ENCODE data around the gene IQSEC3. TPM values are rescaled to one million over a fixed set of nuclear protein-coding genes. Genes with fewer than 3 reads are reported as not detected.
A peak's percentile ranks its signal among the peaks of the same experiment; 100 is the strongest.

IQSEC3 gene
- total RNA-seq, 2 donors from 2014 or later: 0.16 TPM; not detected in 1

GRCh38 chr12:211639-212414 is 145.3 kb downstream of the IQSEC3 start:
- no peaks in the 10 kb centered on the region for H3K4me1 ChIP-seq
- H3K4me3 ChIP-seq: no peak overlapping the region
- no peaks in the 10 kb centered on the region for H3K9me3 ChIP-seq
- no peaks in the 10 kb centered on the region for H3K36me3 ChIP-seq
- no peak overlapping the region for H3K27ac ChIP-seq
- intact Hi-C loops (cut with DNase I): no loop called here
- peaks cover 5% of the 10 kb centered on the region for H3K27me3 ChIP-seq
- DNase-seq: no peak
- TF ChIP-seq, protein P1, sequence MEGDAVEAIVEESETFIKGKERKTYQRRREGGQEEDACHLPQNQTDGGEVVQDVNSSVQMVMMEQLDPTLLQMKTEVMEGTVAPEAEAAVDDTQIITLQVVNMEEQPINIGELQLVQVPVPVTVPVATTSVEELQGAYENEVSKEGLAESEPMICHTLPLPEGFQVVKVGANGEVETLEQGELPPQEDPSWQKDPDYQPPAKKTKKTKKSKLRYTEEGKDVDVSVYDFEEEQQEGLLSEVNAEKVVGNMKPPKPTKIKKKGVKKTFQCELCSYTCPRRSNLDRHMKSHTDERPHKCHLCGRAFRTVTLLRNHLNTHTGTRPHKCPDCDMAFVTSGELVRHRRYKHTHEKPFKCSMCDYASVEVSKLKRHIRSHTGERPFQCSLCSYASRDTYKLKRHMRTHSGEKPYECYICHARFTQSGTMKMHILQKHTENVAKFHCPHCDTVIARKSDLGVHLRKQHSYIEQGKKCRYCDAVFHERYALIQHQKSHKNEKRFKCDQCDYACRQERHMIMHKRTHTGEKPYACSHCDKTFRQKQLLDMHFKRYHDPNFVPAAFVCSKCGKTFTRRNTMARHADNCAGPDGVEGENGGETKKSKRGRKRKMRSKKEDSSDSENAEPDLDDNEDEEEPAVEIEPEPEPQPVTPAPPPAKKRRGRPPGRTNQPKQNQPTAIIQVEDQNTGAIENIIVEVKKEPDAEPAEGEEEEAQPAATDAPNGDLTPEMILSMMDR (IDR thresholded peaks at IDR 0.05): no peak
- H3K9ac ChIP-seq (ENCODE audit: low read depth in 2 of 2, low read length in 2 of 2): no peak overlapping the region

GRCh38 chr12:212415-212714 is 145.8 kb downstream of the IQSEC3 start:
- H3K27me3 ChIP-seq: peaks cover 5% of the 10 kb centered on the region
- H3K9me3 ChIP-seq: no peaks in the 10 kb centered on the region
- DNase-seq: no peak
- H3K4me3 ChIP-seq: no peak overlapping the region
- H3K9ac ChIP-seq (ENCODE audit: low read depth in 2 of 2, low read length in 2 of 2): no peak overlapping the region
- TF ChIP-seq, protein P1 (IDR thresholded peaks at IDR 0.05): no peak
- no peak overlapping the region for H3K27ac ChIP-seq
- no peaks in the 10 kb centered on the region for H3K4me1 ChIP-seq
- no peaks in the 10 kb centered on the region for H3K36me3 ChIP-seq
- intact Hi-C loops (cut with DNase I): no loop called here

DNA sequence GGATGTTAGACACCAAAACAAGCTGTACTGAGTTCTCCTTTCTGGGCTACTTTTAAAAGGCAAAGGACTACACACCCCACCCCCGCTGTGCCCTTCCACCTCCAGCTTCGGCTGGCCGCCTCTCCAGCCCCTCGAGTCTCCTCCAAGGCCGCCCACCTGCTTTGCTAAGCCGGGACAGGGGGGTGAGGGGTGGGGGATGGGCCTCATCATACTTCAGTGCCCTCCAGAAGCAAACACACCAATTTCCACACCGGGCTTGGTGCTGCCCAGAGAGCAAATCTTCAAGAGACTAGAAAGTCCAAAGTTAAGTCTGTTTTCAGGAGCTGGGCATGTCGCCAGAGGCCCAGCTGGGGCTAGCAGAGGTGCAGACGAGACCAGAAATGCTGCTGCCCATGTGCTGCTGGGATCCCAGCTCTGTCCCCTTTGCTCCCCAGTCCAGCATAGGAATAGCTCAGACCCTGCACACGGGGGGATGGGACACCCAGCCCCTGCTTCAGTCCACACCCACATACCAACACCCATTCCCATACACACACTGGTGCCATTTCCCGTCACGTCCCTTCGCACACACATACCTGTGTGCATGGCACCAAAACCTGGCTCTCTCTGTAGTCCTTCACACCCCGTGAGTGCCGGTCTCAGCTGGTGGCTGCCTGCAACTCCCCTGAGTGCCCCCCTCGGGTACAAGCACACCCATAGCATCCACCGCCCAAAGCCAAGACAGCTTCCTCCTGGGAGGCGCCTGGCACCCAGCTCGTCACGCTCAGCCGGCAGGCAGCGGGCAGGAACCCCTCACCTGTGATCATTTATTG is 146.4 kb downstream of the IQSEC3 start:
- intact Hi-C loops (cut with DNase I): no loop called here
- Histone ChIP-seq H3K27me3 (peaks cover 5% of the 10 kb centered on the region), H3K27ac (no peak overlapping the region), H3K9me3 (no peaks in the 10 kb centered on the region), H3K9ac (ENCODE audit: low read depth in 2 of 2, low read length in 2 of 2) (no peak overlapping the region), H3K36me3 (no peaks in the 10 kb centered on the region), H3K4me1 (no peaks in the 10 kb centered on the region), H3K4me3 (no peak overlapping the region)
- DNase-seq: peak; percentile 74
- TF ChIP-seq, protein P1 (IDR thresholded peaks at IDR 0.05): no peak

DNA sequence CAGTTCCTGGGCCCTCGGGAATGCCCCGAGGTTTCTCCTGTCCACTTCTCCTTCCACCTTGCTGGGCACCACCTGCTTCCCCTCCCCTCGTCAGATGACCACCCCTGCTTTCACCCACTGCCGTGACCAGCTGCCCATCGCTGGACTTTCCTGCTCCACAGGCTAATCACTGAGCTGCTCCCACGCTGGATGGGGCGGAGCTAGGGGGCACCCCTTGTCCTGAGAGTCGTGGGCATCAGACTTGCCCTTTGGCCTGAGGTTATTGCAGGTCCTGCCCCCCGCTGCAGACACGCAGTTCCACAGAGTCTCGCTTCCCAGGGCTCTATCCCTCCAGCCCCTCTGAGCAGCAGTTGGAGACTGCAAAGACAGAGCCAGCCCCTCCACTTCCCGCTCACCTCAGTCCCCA is 147.0 kb downstream of the IQSEC3 start:
- DNase-seq: no peak
- Histone ChIP-seq H3K4me1 (no peaks in the 10 kb centered on the region), H3K27ac (no peak overlapping the region), H3K9me3 (no peaks in the 10 kb centered on the region), H3K36me3 (no peaks in the 10 kb centered on the region), H3K9ac (ENCODE audit: low read depth in 2 of 2, low read length in 2 of 2) (no peak overlapping the region), H3K4me3 (no peak overlapping the region), H3K27me3 (peaks cover 5% of the 10 kb centered on the region)
- intact Hi-C loops (cut with DNase I): no loop called here
- TF ChIP-seq, protein P1 (IDR thresholded peaks at IDR 0.05): no peak

DNA sequence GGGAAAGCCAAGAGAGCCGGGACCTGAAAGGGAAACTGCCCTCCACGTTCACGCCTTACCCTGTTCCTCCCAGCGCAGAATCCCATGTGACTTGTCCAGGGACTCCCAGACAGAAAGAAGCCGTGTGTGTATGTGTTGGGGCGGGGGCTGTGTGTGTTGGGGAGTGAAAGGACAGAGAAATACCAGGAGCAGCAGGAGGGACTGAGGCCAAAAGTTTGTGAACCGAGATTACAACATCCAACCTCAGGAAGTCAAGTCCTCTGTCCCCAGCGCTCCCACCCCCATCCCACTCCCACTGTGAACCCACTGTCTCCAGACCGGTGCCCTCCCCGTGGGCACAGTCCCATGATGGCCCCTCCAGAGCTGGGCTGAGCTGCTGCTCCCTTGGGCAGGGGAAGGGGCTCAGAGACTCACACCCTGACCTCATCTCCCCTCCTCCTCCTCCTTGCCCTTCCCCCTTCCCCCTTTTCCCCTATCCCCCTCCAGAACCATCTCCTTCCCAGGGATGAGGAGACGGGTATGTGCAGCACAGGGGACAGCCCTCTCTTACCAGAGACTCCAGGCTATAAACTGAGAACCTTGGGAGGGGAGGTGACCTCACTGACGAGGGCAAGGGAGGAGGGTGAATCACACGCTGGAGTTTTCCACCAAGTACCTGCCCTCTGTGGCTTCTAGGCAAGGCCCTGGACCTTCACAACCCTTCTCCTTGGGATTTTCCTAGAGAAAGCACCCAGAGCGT is 147.6 kb downstream of the IQSEC3 start, which contains the start of gene SLC6A12:
TSS of gene SLC6A12 (minus strand) at position 155 of the 739 bp plus-strand sequence. CDS start 4,171 bp downstream, outside the sequence.
- H3K27me3 ChIP-seq: peaks cover 5% of the 10 kb centered on the region
- no peaks in the 10 kb centered on the region for H3K36me3 ChIP-seq
- DNase-seq: no peak
- intact Hi-C loops (cut with DNase I): no loop called here
- TF ChIP-seq, protein P1 (IDR thresholded peaks at IDR 0.05): no peak
- H3K27ac ChIP-seq: no peak within 1 kb of the TSS
- H3K9me3 ChIP-seq: no peaks in the 10 kb centered on the region
- H3K4me3 ChIP-seq: no peak within 1 kb of the TSS
- no peak within 1 kb of the TSS for H3K9ac ChIP-seq (ENCODE audit: low read depth in 2 of 2, low read length in 2 of 2)
- H3K4me1 ChIP-seq: no peaks in the 10 kb centered on the region

Measured in colonic mucosa (tissue), 4 donors.